ENCODE results near the gene ACLY. TPM values are rescaled to one million over a fixed set of nuclear protein-coding genes. Genes with fewer than 3 reads are reported as not detected.

ACLY gene
- total and polyA plus RNA-seq, 2 of the 13 experiments (the other 11 are each of a cell fraction or from before 2014, with no cell fraction given): 111 to 218 TPM

DNA sequence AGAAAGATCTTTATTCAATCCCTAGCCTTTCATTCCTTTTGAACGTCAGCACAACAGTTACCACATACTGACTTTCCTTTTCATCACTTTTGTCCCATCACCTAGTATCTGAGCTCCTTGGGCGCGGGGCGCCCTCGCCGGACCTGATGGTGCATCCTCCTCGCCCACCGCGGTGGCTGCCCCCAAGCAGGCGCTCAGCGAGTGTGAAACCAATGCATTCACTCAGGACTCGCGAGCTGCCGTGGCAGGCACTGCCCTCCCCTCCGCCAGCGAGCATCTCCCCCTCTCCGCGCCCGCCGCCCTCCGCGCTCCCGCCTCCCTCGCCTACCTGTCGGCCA lies 54.3 kb downstream of the ACLY start (continued):
- 0 out of 2 replicates have a peak, but pooled peaks have one; percentile 1 for TF ChIP-seq ZNF136 (CRISPR knock-in tag; IDR thresholded peaks at IDR 0.05; ENCODE audit: low read depth)
- 0 out of 2 replicates have a peak, but pooled peaks have one; percentile 17 for TF ChIP-seq ZNF720 (CRISPR knock-in tag; IDR thresholded peaks at IDR 0.05)
- peak; percentile 82; the same call in 1 of the 2 replicates for TF ChIP-seq ZNF746 (CRISPR knock-in tag; IDR thresholded peaks at IDR 0.05)
- peak; percentile 36; the same call in 1 of the 2 replicates for TF ChIP-seq ZNF660 (CRISPR knock-in tag; IDR thresholded peaks at IDR 0.05; ENCODE audit: borderline replicate concordance, low read depth)
- 0 out of 2 replicates have a peak, but pooled peaks have one; percentile 36 for TF ChIP-seq ZNF12 (CRISPR knock-in tag; IDR thresholded peaks at IDR 0.05)
- peak; percentile 8; the same call in 1 of the 2 replicates for TF ChIP-seq ZNF776 (CRISPR knock-in tag; IDR thresholded peaks at IDR 0.05)
- TF ChIP-seq ZNF318 (CRISPR knock-in tag; IDR thresholded peaks at IDR 0.05): 0 out of 2 replicates have a peak, but pooled peaks have one; percentile 54
- peak; percentile 62; the same call in 1 of the 2 replicates for TF ChIP-seq NAIF1 (CRISPR knock-in tag; IDR thresholded peaks at IDR 0.05; ENCODE audit: borderline replicate concordance)
- TF ChIP-seq ATRX (CRISPR knock-in tag; IDR thresholded peaks at IDR 0.05; ENCODE audit: borderline replicate concordance): no peak
- no peak for TF ChIP-seq KDM5B (CRISPR knock-in tag; IDR thresholded peaks at IDR 0.05; ENCODE audit: borderline replicate concordance)
- TF ChIP-seq BORCS8-MEF2B (CRISPR knock-in tag; IDR thresholded peaks at IDR 0.05): 0 out of 2 replicates have a peak, but pooled peaks have one; percentile 12
- TF ChIP-seq SNAPC2 (CRISPR knock-in tag; IDR thresholded peaks at IDR 0.05): 0 out of 2 replicates have a peak, but pooled peaks have one; percentile 28
- TF ChIP-seq, protein P1, sequence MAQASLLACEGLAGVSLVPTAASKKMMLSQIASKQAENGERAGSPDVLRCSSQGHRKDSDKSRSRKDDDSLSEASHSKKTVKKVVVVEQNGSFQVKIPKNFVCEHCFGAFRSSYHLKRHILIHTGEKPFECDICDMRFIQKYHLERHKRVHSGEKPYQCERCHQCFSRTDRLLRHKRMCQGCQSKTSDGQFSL (CRISPR knock-in tag; IDR thresholded peaks at IDR 0.05): peak; percentile 60
- TF ChIP-seq ZFP90 (CRISPR knock-in tag; IDR thresholded peaks at IDR 0.05; ENCODE audit: borderline replicate concordance): 0 out of 2 replicates have a peak, but pooled peaks have one; percentile 13
- peak; percentile 91 for TF ChIP-seq CHCHD3 (CRISPR knock-in tag; IDR thresholded peaks at IDR 0.05)
- 0 out of 2 replicates have a peak, but pooled peaks have one; percentile 20 for TF ChIP-seq NCOA1 (CRISPR knock-in tag; IDR thresholded peaks at IDR 0.05)
- 0 out of 2 replicates have a peak, but pooled peaks have one; percentile 32 for TF ChIP-seq XBP1 (CRISPR knock-in tag; IDR thresholded peaks at IDR 0.05)
- TF ChIP-seq IRX3 (CRISPR knock-in tag; IDR thresholded peaks at IDR 0.05; ENCODE audit: borderline replicate concordance, low read depth): peak; percentile 18; the same call in 1 of the 2 replicates
- TF ChIP-seq, protein P2, sequence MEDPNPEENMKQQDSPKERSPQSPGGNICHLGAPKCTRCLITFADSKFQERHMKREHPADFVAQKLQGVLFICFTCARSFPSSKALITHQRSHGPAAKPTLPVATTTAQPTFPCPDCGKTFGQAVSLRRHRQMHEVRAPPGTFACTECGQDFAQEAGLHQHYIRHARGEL (CRISPR knock-in tag; IDR thresholded peaks at IDR 0.05): peak; percentile 5; the same call in 1 of the 2 replicates
- no peak; the same call in 1 of the 2 replicates for TF ChIP-seq MED1 (CRISPR knock-in tag; IDR thresholded peaks at IDR 0.05)
- TF ChIP-seq HMG20B (CRISPR knock-in tag; conservative IDR thresholded peaks at IDR 0.05): no peak; the same call in 1 of the 2 replicates
- TF ChIP-seq FOXJ3 (CRISPR knock-in tag; IDR thresholded peaks at IDR 0.05; ENCODE audit: borderline replicate concordance): no peak

Measured in HepG2 (cell line).